ENCODE measurements around the gene FBXO33. TPM values are rescaled to one million over a fixed set of nuclear protein-coding genes. Genes with fewer than 3 reads are reported as not detected.

Gene FBXO33
- total RNA-seq, 1 experiment from 2014 or later: 8.8 TPM

GRCh38 chr14:39454906-39455539, 22.8 kb upstream of the FBXO33 start:
- Mint-ChIP-seq H3K9me3 (no peaks in the 10 kb centered on the region), H3K4me1 (no peaks in the 10 kb centered on the region), H3K36me3 (ENCODE audit: insufficient read depth in 1 of 3, low read depth in 3 of 3) (no peaks in the 10 kb centered on the region), H3K4me3 (no peak overlapping the region), H3K27me3 (ENCODE audit: low read depth) (no peaks in the 10 kb centered on the region), H3K27ac (no peak overlapping the region)
- no peak overlapping the region for H3K23ac ChIP-seq (ENCODE audit: insufficient read length, low read depth, low read length)
- H2BK15ac ChIP-seq (ENCODE audit: low read depth, low read length): no peak overlapping the region
- no peak overlapping the region for H2AFZ ChIP-seq (ENCODE audit: low read length)
- H2BK5ac ChIP-seq (ENCODE audit: insufficient read length, low read length): no peak overlapping the region
- no peak overlapping the region for H4K8ac ChIP-seq (replicated peaks; ENCODE audit: insufficient read length, low read depth, low read length)
- no peaks in the 10 kb centered on the region for H3K79me1 ChIP-seq (ENCODE audit: insufficient read depth, low read depth, low read length, poor library complexity, severe bottlenecking)
- H3K14ac ChIP-seq (ENCODE audit: insufficient read depth, low read length): no peak overlapping the region
- TF ChIP-seq, protein P1, sequence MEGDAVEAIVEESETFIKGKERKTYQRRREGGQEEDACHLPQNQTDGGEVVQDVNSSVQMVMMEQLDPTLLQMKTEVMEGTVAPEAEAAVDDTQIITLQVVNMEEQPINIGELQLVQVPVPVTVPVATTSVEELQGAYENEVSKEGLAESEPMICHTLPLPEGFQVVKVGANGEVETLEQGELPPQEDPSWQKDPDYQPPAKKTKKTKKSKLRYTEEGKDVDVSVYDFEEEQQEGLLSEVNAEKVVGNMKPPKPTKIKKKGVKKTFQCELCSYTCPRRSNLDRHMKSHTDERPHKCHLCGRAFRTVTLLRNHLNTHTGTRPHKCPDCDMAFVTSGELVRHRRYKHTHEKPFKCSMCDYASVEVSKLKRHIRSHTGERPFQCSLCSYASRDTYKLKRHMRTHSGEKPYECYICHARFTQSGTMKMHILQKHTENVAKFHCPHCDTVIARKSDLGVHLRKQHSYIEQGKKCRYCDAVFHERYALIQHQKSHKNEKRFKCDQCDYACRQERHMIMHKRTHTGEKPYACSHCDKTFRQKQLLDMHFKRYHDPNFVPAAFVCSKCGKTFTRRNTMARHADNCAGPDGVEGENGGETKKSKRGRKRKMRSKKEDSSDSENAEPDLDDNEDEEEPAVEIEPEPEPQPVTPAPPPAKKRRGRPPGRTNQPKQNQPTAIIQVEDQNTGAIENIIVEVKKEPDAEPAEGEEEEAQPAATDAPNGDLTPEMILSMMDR (conservative IDR thresholded peaks at IDR 0.05): no peak
- H3K4me2 ChIP-seq (ENCODE audit: insufficient read depth, insufficient read length, low read length): no peak overlapping the region
- H3T11ph ChIP-seq (ENCODE audit: low read length): no peak overlapping the region
- no peak overlapping the region for H2BK12ac ChIP-seq (ENCODE audit: insufficient read length, low read depth, low read length)
- H3K56ac ChIP-seq (ENCODE audit: insufficient read length, low read depth, low read length): no peak overlapping the region
- no peak overlapping the region for H3K27ac ChIP-seq (ENCODE audit: insufficient read length, low read depth, low read length)
- WGBS (ENCODE audit: extremely low coverage, insufficient read length, low lambda C conversion rate): no CpG with 5 or more reads among the region's 2 CpGs
- no peak overlapping the region for H4K5ac ChIP-seq (ENCODE audit: insufficient read length, low read depth, low read length)
- no peak overlapping the region for H3K18ac ChIP-seq (ENCODE audit: insufficient read length, low read depth, low read length)
- no peaks in the 10 kb centered on the region for H3K4me1 ChIP-seq (ENCODE audit: insufficient read depth, low read length)
- no peak overlapping the region for H3K9ac ChIP-seq (ENCODE audit: extremely low read depth, insufficient read length, low read length)
- no peaks in the 10 kb centered on the region for H3K79me2 ChIP-seq (ENCODE audit: insufficient read depth, low read length)
- no peak overlapping the region for H2AK5ac ChIP-seq (ENCODE audit: insufficient read length, low read length)
- no peak overlapping the region for H3K4ac ChIP-seq (ENCODE audit: low read depth, low read length)
- H4K20me1 ChIP-seq (ENCODE audit: control insufficient read depth, insufficient read depth, insufficient read length): no peaks in the 10 kb centered on the region
- H2BK20ac ChIP-seq (ENCODE audit: low read depth, low read length, poor library complexity, severe bottlenecking): no peak overlapping the region
- DNase-seq: no peak
- no peak overlapping the region for H4K91ac ChIP-seq (ENCODE audit: insufficient read length, low read depth, low read length)
- H3K27me3 ChIP-seq (ENCODE audit: insufficient read depth, low read length): no peaks in the 10 kb centered on the region
- no peaks in the 10 kb centered on the region for H3K9me3 ChIP-seq (ENCODE audit: control insufficient read depth, low read depth, low read length)
- H2BK120ac ChIP-seq (ENCODE audit: low read depth, low read length, poor library complexity, severe bottlenecking): no peak overlapping the region
- no peaks in the 10 kb centered on the region for H3K23me2 ChIP-seq (ENCODE audit: insufficient read length, low read depth, low read length, poor library complexity, severe bottlenecking)

Data from H9 (cell line).